GM19452 (cell line): Measurements from ENCODE around the gene RPP40.

Experiments used
- ATAC-seq: cut with Tn5 transposase; IDR thresholded peaks from one replicate; pipeline ENCODE4 v1.9.1; 2021; ENCODE audit not compliant: unreplicated experiment

RPP40 gene

GRCh38 chr6:4971851-4972250 lies 32.0 kb downstream of the RPP40 start:
- ATAC-seq, result no peak

GRCh38 chr6:4970739-4971395 lies 33.0 kb downstream of the RPP40 start:
- ATAC-seq, result no peak

- ATAC-seq, result no peak
These were observed 34.1 kb downstream of the RPP40 start for GRCh38 chr6:4969609-4970285.

GRCh38 chr6:4967301-4968030 lies 36.4 kb downstream of the RPP40 start:
- no peak for ATAC-seq

GRCh38 chr6:4965562-4966389 lies 38.1 kb downstream of the RPP40 start:
- no peak for ATAC-seq

- ATAC-seq, result no peak
These were observed 38.9 kb downstream of the RPP40 start for GRCh38 chr6:4964675-4965561.

GRCh38 chr6:4962905-4963304 lies 40.9 kb downstream of the RPP40 start:
- ATAC-seq, result no peak

- no peak for ATAC-seq
These were observed 42.3 kb downstream of the RPP40 start for GRCh38 chr6:4961322-4962168.

GRCh38 chr6:4958624-4959023 lies 45.2 kb downstream of the RPP40 start:
- no peak for ATAC-seq

- ATAC-seq, result no peak
These were observed 46.2 kb downstream of the RPP40 start for GRCh38 chr6:4957521-4958231.

GRCh38 chr6:4956625-4957024 lies 47.2 kb downstream of the RPP40 start:
- no peak for ATAC-seq

GRCh38 chr6:4953440-4953839 lies 50.4 kb downstream of the RPP40 start:
- no peak for ATAC-seq

- ATAC-seq, result no peak
These were observed 52.9 kb downstream of the RPP40 start for GRCh38 chr6:4950836-4951533.

- no peak for ATAC-seq
These were observed 53.8 kb downstream of the RPP40 start for GRCh38 chr6:4950076-4950475.

- ATAC-seq, result no peak
These were observed 54.9 kb downstream of the RPP40 start for GRCh38 chr6:4948781-4949450.

GRCh38 chr6:4947716-4948115 lies 56.1 kb downstream of the RPP40 start:
- ATAC-seq, result no peak

- no peak for ATAC-seq
These were observed 57.3 kb downstream of the RPP40 start for GRCh38 chr6:4946521-4946920.
